ENCODE results near the gene PCNX3.

- TF ChIP-seq POLR2A (IDR thresholded peaks at IDR 0.05; ENCODE audit: low read depth, low read length) (no peak), TAF1 (IDR thresholded peaks at IDR 0.05; ENCODE audit: low read depth, low read length) (no peak; the same call in none of the 2 replicates), POLR2AphosphoS5 (IDR thresholded peaks at IDR 0.05; ENCODE audit: low read depth, low read length) (no peak; the same call in 1 of the 2 replicates)
Measured at GRCh38 chr11:65588199-65589054, 27.1 kb upstream of the PCNX3 start.
